Measurements from ENCODE around the gene PRUNE2.

DNA sequence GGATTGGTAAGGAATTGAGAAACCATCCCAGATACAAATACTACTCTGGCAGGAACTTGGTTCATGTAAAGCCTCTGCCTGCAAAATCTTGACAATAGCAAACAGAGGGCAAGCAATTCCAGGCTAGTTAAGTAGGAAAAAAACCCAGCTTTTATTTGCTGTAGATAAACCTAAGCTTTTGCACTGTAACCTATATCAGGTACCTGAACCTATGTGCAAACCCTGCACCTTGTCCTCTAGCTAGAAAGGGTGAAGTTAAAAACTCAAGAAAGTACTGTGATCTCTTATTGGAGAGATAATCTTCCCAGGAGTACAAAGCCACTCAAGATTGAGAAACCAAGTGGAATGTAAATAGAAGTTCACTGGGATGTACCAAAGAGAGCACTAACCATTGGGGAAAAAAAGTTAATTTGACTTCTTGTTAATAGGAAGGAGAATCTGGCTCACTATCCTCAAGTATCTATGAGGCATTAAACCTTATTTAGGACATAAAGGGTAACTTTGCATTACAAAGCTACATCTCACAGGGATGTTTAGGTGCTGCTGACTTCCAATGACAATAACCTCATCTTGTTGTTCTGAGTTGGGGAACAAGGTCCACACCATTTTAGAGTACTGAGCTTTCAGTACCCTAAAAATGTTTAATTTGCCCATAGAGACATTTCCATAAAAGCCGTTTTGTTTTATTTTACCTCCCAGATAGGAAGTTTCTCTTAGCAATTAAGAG is 215.5 kb downstream of the PRUNE2 start:
- TF ChIP-seq, protein P1, sequence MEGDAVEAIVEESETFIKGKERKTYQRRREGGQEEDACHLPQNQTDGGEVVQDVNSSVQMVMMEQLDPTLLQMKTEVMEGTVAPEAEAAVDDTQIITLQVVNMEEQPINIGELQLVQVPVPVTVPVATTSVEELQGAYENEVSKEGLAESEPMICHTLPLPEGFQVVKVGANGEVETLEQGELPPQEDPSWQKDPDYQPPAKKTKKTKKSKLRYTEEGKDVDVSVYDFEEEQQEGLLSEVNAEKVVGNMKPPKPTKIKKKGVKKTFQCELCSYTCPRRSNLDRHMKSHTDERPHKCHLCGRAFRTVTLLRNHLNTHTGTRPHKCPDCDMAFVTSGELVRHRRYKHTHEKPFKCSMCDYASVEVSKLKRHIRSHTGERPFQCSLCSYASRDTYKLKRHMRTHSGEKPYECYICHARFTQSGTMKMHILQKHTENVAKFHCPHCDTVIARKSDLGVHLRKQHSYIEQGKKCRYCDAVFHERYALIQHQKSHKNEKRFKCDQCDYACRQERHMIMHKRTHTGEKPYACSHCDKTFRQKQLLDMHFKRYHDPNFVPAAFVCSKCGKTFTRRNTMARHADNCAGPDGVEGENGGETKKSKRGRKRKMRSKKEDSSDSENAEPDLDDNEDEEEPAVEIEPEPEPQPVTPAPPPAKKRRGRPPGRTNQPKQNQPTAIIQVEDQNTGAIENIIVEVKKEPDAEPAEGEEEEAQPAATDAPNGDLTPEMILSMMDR (IDR thresholded peaks at IDR 0.05) = no peak
- TF ChIP-seq POLR2A (IDR thresholded peaks at IDR 0.05; ENCODE audit: low read depth) (no peak), EP300 (IDR thresholded peaks at IDR 0.05) (no peak), POLR2AphosphoS5 (IDR thresholded peaks at IDR 0.05) (no peak)
